Activated T-helper 17 cell treated with anti-CD3 and anti-CD28 coated beads, Interleukin-2, amount 50 U/mL, for 72 hours (primary cell): ENCODE results near the gene ADAMTS5. TPM values are rescaled to one million over a fixed set of nuclear protein-coding genes. Genes with fewer than 3 reads are reported as not detected.

Source experiments
- ATAC-seq: fragments of 150-1000 bp; cut with Tn5 transposase; replicated peaks from 2 replicates; pipeline ENCODE4 v1.10.0; 2021; ENCODE audit warnings: mild to moderate bottlenecking, moderate library complexity
- H3K27ac Mint-ChIP-seq: one replicate; pipeline ENCODE4 v1.8.0; 2022; ENCODE audit warnings: mixed read lengths
- H3K27me3 Mint-ChIP-seq: one replicate; pipeline ENCODE4 v1.8.0; 2022; ENCODE audit warnings: mixed read lengths
- H3K36me3 Mint-ChIP-seq: one replicate; pipeline ENCODE4 v1.8.0; 2022; ENCODE audit warnings: low read depth, mild to moderate bottlenecking, mixed read lengths
- H3K4me1 Mint-ChIP-seq: one replicate; pipeline ENCODE4 v1.8.0; 2022; ENCODE audit warnings: mixed read lengths
- H3K4me3 Mint-ChIP-seq: one replicate; pipeline ENCODE4 v1.8.0; 2022; ENCODE audit warnings: mild to moderate bottlenecking, mixed read lengths
- H3K9me3 Mint-ChIP-seq: one replicate; pipeline ENCODE4 v1.8.0; 2022; ENCODE audit warnings: mixed read lengths
- total RNA-seq, 2 donors: library from RNA; stranded (reverse); gene quantifications; one replicate each; pipeline ENCODE4 v1.2.3, GENCODE V29; 2022

ADAMTS5 gene
- total RNA-seq, 2 donors from 2014 or later, result not detected

GRCh38 chr21:26935977-26936376, 30.9 kb downstream of the ADAMTS5 start:
- Mint-ChIP-seq H3K36me3 (no peaks in the 10 kb centered on the region), H3K9me3 (peaks cover 3% of the 10 kb centered on the region)

DNA sequence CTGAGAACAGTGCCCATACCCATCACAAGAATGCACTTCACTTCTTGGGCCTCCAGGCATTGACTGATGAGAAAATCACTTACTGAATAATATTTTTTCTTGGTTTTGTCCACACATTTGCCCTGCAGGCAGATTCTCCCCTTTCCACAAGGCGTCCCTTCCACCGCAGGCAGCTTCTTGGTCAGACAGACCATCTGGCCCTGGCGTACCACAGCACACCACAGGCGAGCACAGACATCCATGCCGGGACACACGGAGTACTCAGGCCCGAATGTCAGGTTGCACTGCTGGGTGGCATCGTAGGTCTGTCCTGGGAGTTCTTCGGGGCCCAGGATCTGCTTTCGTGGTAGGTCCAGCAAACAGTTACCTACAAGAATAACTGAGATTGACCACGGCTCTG, 32.5 kb downstream of the ADAMTS5 start:
- H3K27me3 Mint-ChIP-seq, result no peaks in the 10 kb centered on the region
- H3K4me1 Mint-ChIP-seq, result no peaks in the 10 kb centered on the region
- no peak overlapping the region for H3K4me3 Mint-ChIP-seq
- no peaks in the 10 kb centered on the region for H3K36me3 Mint-ChIP-seq
- ATAC-seq, result no peak
- H3K27ac Mint-ChIP-seq, result no peak overlapping the region
- peaks cover 3% of the 10 kb centered on the region for H3K9me3 Mint-ChIP-seq

More at GRCh38 chr21:26935977-26936376, 30.9 kb downstream of the ADAMTS5 start:
- ATAC-seq, result no peak
- Mint-ChIP-seq H3K4me3 (no peak overlapping the region), H3K27ac (no peak overlapping the region), H3K4me1 (no peaks in the 10 kb centered on the region), H3K27me3 (no peaks in the 10 kb centered on the region)

- H3K27me3 Mint-ChIP-seq, result no peaks in the 10 kb centered on the region
- no peak overlapping the region for H3K27ac Mint-ChIP-seq
- H3K4me3 Mint-ChIP-seq, result no peak overlapping the region
- no peaks in the 10 kb centered on the region for H3K36me3 Mint-ChIP-seq
- no peak for ATAC-seq
- no peaks in the 10 kb centered on the region for H3K4me1 Mint-ChIP-seq
- H3K9me3 Mint-ChIP-seq, result peaks cover 3% of the 10 kb centered on the region
Measured at GRCh38 chr21:26933448-26933847, 33.4 kb downstream of the ADAMTS5 start.

- no peaks in the 10 kb centered on the region for H3K4me1 Mint-ChIP-seq
- H3K36me3 Mint-ChIP-seq, result no peaks in the 10 kb centered on the region
- ATAC-seq, result no peak
- no peaks in the 10 kb centered on the region for H3K27me3 Mint-ChIP-seq
- no peak overlapping the region for H3K4me3 Mint-ChIP-seq
- no peaks in the 10 kb centered on the region for H3K9me3 Mint-ChIP-seq
- no peak overlapping the region for H3K27ac Mint-ChIP-seq
Measured at GRCh38 chr21:26925636-26926035, 41.3 kb downstream of the ADAMTS5 start.

- Mint-ChIP-seq H3K4me1 (no peaks in the 10 kb centered on the region), H3K27ac (no peak overlapping the region), H3K4me3 (no peak overlapping the region), H3K36me3 (no peaks in the 10 kb centered on the region), H3K27me3 (no peaks in the 10 kb centered on the region), H3K9me3 (no peaks in the 10 kb centered on the region)
- ATAC-seq, result no peak
Measured at GRCh38 chr21:26925122-26925521, 41.8 kb downstream of the ADAMTS5 start.

- Mint-ChIP-seq H3K4me1 (no peaks in the 10 kb centered on the region), H3K27me3 (no peaks in the 10 kb centered on the region), H3K9me3 (no peaks in the 10 kb centered on the region), H3K36me3 (no peaks in the 10 kb centered on the region), H3K27ac (no peak overlapping the region), H3K4me3 (no peak overlapping the region)
- no peak for ATAC-seq
Measured at GRCh38 chr21:26923986-26924385, 42.9 kb downstream of the ADAMTS5 start.

- Mint-ChIP-seq H3K4me1 (no peaks in the 10 kb centered on the region), H3K27ac (no peak overlapping the region), H3K4me3 (no peak overlapping the region), H3K36me3 (no peaks in the 10 kb centered on the region), H3K27me3 (no peaks in the 10 kb centered on the region), H3K9me3 (no peaks in the 10 kb centered on the region)
- no peak for ATAC-seq
Measured at GRCh38 chr21:26920055-26920454, 46.8 kb downstream of the ADAMTS5 start.

GRCh38 chr21:26918323-26919079, 48.4 kb downstream of the ADAMTS5 start:
- Mint-ChIP-seq H3K27ac (no peak overlapping the region), H3K36me3 (no peaks in the 10 kb centered on the region), H3K9me3 (peaks cover 3% of the 10 kb centered on the region), H3K4me3 (no peak overlapping the region), H3K4me1 (no peaks in the 10 kb centered on the region), H3K27me3 (peaks cover 3% of the 10 kb centered on the region)
- no peak for ATAC-seq

DNA sequence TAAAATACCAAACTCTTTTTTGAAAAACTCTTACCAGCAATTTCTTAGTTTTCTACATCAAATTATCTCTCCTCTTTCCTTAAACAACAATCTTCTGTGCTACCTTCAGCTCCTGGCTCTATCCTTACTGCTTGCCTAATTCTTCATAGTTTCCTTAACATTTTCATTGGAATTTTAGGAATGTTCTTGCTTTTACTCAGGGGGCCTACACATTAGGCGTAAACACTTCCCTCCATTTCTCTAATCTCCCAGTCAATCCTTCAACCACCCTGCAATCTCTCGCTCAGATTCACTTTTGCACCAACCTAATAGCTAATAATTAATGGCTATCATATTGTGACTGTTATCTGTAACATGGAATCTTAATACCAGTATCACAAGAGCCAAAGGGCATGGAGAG, 50.1 kb downstream of the ADAMTS5 start:
- Mint-ChIP-seq H3K27me3 (peaks cover 3% of the 10 kb centered on the region), H3K9me3 (peaks cover 3% of the 10 kb centered on the region), H3K36me3 (no peaks in the 10 kb centered on the region), H3K27ac (no peak overlapping the region), H3K4me1 (no peaks in the 10 kb centered on the region), H3K4me3 (no peak overlapping the region)
- no peak for ATAC-seq

DNA sequence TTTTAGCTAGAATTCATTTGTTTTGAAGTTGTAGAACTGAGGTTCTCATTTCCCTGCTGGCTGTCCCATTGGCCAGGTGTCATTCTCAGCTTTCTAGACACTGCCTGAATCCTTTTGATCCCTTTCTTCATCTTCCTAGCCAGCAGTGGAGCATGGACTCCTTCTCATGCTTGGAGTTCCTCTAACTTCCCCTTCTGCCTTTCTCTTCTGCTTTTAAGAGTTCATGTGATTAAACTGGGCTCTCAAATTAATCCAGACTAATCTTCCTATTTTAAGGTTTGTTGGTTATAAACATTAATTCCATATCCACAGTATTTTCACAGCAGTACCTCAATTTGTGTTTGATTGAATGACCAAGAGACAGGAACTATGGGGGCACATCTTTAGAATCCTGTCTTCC, 52.3 kb downstream of the ADAMTS5 start:
- no peak overlapping the region for H3K27ac Mint-ChIP-seq

DNA sequence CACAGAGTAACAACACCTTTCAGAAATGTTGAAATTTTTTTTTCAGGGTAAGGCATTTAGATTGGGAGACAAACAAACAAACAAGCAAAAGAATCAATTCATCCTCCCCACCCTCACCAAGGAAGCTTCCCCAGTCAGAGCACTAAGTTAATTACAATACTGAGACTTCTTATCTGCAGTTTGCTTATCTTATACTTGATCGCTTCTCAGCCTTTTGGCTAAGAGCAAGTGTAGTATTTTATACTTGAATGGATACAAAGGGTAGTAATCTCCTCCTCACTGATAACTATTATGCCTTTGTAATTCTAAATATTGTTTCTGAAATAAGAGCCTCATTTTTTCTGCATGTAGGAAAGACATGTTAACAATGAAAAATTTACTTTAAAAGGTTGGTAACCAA, 54.4 kb downstream of the ADAMTS5 start:
- H3K36me3 Mint-ChIP-seq, result no peaks in the 10 kb centered on the region
- no peaks in the 10 kb centered on the region for H3K4me1 Mint-ChIP-seq
- no peak overlapping the region for H3K27ac Mint-ChIP-seq
- H3K4me3 Mint-ChIP-seq, result no peak overlapping the region
- ATAC-seq, result no peak
- peaks cover 3% of the 10 kb centered on the region for H3K9me3 Mint-ChIP-seq
- H3K27me3 Mint-ChIP-seq, result peaks cover 3% of the 10 kb centered on the region

More for the DNA sequence above, 52.3 kb downstream of the ADAMTS5 start:
- ATAC-seq, result no peak
- Mint-ChIP-seq H3K36me3 (no peaks in the 10 kb centered on the region), H3K4me1 (no peaks in the 10 kb centered on the region), H3K4me3 (no peak overlapping the region), H3K27me3 (peaks cover 3% of the 10 kb centered on the region), H3K9me3 (peaks cover 3% of the 10 kb centered on the region)

GRCh38 chr21:26909972-26910371, 56.9 kb downstream of the ADAMTS5 start:
- H3K4me1 Mint-ChIP-seq, result no peaks in the 10 kb centered on the region

GRCh38 chr21:26900980-26901379, 65.9 kb downstream of the ADAMTS5 start:
- H3K9me3 Mint-ChIP-seq, result peaks cover under 1% of the 10 kb centered on the region
- no peak overlapping the region for H3K27ac Mint-ChIP-seq
- no peaks in the 10 kb centered on the region for H3K36me3 Mint-ChIP-seq
- H3K27me3 Mint-ChIP-seq, result no peaks in the 10 kb centered on the region
- no peak for ATAC-seq
- H3K4me3 Mint-ChIP-seq, result no peak overlapping the region
- no peaks in the 10 kb centered on the region for H3K4me1 Mint-ChIP-seq

More at GRCh38 chr21:26909972-26910371, 56.9 kb downstream of the ADAMTS5 start:
- Mint-ChIP-seq H3K9me3 (peaks cover 8% of the 10 kb centered on the region), H3K27ac (no peak overlapping the region), H3K36me3 (no peaks in the 10 kb centered on the region), H3K4me3 (no peak overlapping the region), H3K27me3 (peaks cover 6% of the 10 kb centered on the region)
- ATAC-seq, result no peak

GRCh38 chr21:26892151-26892550, 74.7 kb downstream of the ADAMTS5 start:
- no peaks in the 10 kb centered on the region for H3K4me1 Mint-ChIP-seq
- no peak overlapping the region for H3K4me3 Mint-ChIP-seq
- peaks cover 5% of the 10 kb centered on the region for H3K27me3 Mint-ChIP-seq
- peaks cover 3% of the 10 kb centered on the region for H3K9me3 Mint-ChIP-seq
- H3K36me3 Mint-ChIP-seq, result no peaks in the 10 kb centered on the region
- no peak overlapping the region for H3K27ac Mint-ChIP-seq
- no peak for ATAC-seq

GRCh38 chr21:26888931-26889330, 78.0 kb downstream of the ADAMTS5 start:
- no peaks in the 10 kb centered on the region for H3K4me1 Mint-ChIP-seq
- H3K27me3 Mint-ChIP-seq, result peaks cover 11% of the 10 kb centered on the region
- ATAC-seq, result no peak
- H3K4me3 Mint-ChIP-seq, result no peak overlapping the region
- H3K9me3 Mint-ChIP-seq, result peaks cover 3% of the 10 kb centered on the region
- no peaks in the 10 kb centered on the region for H3K36me3 Mint-ChIP-seq
- no peak overlapping the region for H3K27ac Mint-ChIP-seq
